Inferior parietal cortex (tissue), 1 donor: Measurements from ENCODE around the gene SMOC1.

Source experiments
- DNase-seq: peaks from one replicate; pipeline ENCODE4 v3.0.0-alpha.2; 2016; ENCODE audit errors: extremely low spot score

The SMOC1 gene

GRCh38 chr14:70006699-70007098, 127.5 kb downstream of the SMOC1 start:
- DNase-seq: no peak

- DNase-seq: no peak
Measured at GRCh38 chr14:70008284-70009262, 129.4 kb downstream of the SMOC1 start.

GRCh38 chr14:70009961-70010360, 130.7 kb downstream of the SMOC1 start:
- no peak for DNase-seq

- no peak for DNase-seq
Measured at GRCh38 chr14:70011098-70011497, 131.9 kb downstream of the SMOC1 start.

- no peak for DNase-seq
Measured at GRCh38 chr14:70011708-70012107, 132.5 kb downstream of the SMOC1 start.

GRCh38 chr14:70013271-70013873, 134.2 kb downstream of the SMOC1 start:
- peak; percentile 43 for DNase-seq

- DNase-seq: no peak
Measured at GRCh38 chr14:70014406-70015095, 135.3 kb downstream of the SMOC1 start.

- DNase-seq: no peak
Measured at GRCh38 chr14:70018230-70018629, 139.0 kb downstream of the SMOC1 start.

GRCh38 chr14:70018713-70019211, 139.5 kb downstream of the SMOC1 start:
- no peak for DNase-seq

- DNase-seq: no peak
Measured at GRCh38 chr14:70019695-70020094, 140.5 kb downstream of the SMOC1 start.

- peak; percentile 29 for DNase-seq
Measured at GRCh38 chr14:70020352-70021170, 141.3 kb downstream of the SMOC1 start.

GRCh38 chr14:70021548-70022220, 142.5 kb downstream of the SMOC1 start:
- DNase-seq: no peak

GRCh38 chr14:70022771-70023445, 143.7 kb downstream of the SMOC1 start:
- DNase-seq: no peak

- DNase-seq: no peak
Measured at GRCh38 chr14:70023871-70024270, 144.7 kb downstream of the SMOC1 start.

- peak; percentile 83 for DNase-seq
Measured at GRCh38 chr14:70027785-70028428, 148.7 kb downstream of the SMOC1 start.

- no peak for DNase-seq
Measured at GRCh38 chr14:70029296-70030132, 150.3 kb downstream of the SMOC1 start.

- DNase-seq: no peak
Measured at GRCh38 chr14:70032016-70032415, 152.8 kb downstream of the SMOC1 start.

- DNase-seq: no peak
Measured at GRCh38 chr14:70032447-70032846, 153.2 kb downstream of the SMOC1 start.

- DNase-seq: no peak
Measured at GRCh38 chr14:70033116-70033515, 153.9 kb downstream of the SMOC1 start.
